ENCODE measurements around the gene IGHMBP2.
A peak's percentile ranks its signal among the peaks of the same experiment; 100 is the strongest.
"Not testable (repeated sequence)": the region's sequence is repeated elsewhere in the genome, so short reads cannot be mapped to it uniquely, and the experiment has no call there.

IGHMBP2 gene

DNA sequence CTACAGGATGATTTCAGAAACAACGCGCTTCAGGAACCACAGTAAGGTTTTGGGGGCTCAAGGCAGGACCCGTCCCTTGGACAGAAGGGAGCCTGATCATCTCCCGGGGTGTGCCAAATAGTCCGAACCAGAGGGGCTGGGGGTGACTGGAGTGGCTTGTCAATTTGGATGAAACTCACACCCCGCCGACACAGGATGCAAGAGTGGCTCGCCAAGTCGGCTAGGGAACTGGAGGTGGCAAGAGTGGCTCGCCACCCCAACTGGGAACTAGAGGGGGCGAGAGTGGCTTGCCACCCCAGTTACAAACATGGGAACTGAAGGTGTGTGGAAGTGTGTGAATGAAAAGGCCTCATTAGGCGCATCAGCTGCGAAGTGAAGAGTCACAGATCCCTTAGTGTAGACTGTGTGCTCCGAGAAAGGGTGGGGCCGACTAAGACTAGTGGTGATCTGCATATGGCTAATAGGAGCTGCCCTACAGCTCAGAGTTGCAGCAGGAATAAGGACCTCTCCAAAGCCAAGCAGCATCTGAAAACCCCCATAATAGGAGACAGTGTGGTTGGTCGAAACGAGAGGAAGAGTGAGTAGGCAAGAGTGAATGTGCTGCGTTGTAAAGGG lies 35.4 kb upstream of the IGHMBP2 start:
- no peak overlapping the region for H3K4me3 ChIP-seq (ENCODE audit: low read depth in 1 of 2, low read length in 2 of 2)
- H3K9me3 ChIP-seq (ENCODE audit: control insufficient read depth in 1 of 2, low read length in 2 of 2): peaks cover 0 to 7% of the 10 kb centered on the region in 2 donors
- no peaks in the 10 kb centered on the region for H3K36me3 ChIP-seq (ENCODE audit: control insufficient read depth in 1 of 2, insufficient read depth in 2 of 2, low read length in 2 of 2)
- peaks cover 3 to 18% of the 10 kb centered on the region in 2 donors for H3K4me1 ChIP-seq (ENCODE audit: control insufficient read depth in 1 of 2, insufficient read depth in 2 of 2, low read length in 2 of 2)
- no peak overlapping the region for H3K27ac ChIP-seq (ENCODE audit: low read length)
- no peaks in the 10 kb centered on the region for H3K27me3 ChIP-seq (ENCODE audit: low read depth, low read length)

DNA sequence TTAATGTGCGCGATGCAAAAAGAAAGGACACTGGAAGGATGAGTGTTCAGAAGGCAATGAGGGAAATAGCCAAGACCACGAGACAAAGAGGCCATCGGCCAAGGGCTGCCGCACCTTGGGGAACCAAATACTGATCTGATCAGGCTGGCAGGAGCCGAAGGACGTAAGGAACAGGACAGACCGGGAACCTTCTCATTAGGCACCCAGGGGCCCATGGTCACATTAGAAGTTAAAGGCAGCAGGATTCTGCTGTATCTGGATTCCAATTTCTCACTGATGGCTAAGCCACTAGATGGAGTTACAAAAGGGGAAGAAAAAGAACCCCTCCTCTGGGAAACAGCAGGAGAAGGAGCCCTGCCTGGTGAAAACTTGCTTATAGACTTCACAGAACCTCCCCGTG lies 33.2 kb upstream of the IGHMBP2 start:
- peaks cover 3 to 18% of the 10 kb centered on the region in 2 donors for H3K4me1 ChIP-seq (ENCODE audit: control insufficient read depth in 1 of 2, insufficient read depth in 2 of 2, low read length in 2 of 2)
- H3K27me3 ChIP-seq (ENCODE audit: low read depth, low read length): no peaks in the 10 kb centered on the region
- H3K27ac ChIP-seq (ENCODE audit: low read length): no peak overlapping the region
- H3K4me3 ChIP-seq (ENCODE audit: low read depth in 1 of 2, low read length in 2 of 2): peak overlapping the region; percentile 56 to 68
- no peaks in the 10 kb centered on the region for H3K9me3 ChIP-seq (ENCODE audit: control insufficient read depth in 1 of 2, low read length in 2 of 2)
- H3K36me3 ChIP-seq (ENCODE audit: control insufficient read depth in 1 of 2, insufficient read depth in 2 of 2, low read length in 2 of 2): no peaks in the 10 kb centered on the region

DNA sequence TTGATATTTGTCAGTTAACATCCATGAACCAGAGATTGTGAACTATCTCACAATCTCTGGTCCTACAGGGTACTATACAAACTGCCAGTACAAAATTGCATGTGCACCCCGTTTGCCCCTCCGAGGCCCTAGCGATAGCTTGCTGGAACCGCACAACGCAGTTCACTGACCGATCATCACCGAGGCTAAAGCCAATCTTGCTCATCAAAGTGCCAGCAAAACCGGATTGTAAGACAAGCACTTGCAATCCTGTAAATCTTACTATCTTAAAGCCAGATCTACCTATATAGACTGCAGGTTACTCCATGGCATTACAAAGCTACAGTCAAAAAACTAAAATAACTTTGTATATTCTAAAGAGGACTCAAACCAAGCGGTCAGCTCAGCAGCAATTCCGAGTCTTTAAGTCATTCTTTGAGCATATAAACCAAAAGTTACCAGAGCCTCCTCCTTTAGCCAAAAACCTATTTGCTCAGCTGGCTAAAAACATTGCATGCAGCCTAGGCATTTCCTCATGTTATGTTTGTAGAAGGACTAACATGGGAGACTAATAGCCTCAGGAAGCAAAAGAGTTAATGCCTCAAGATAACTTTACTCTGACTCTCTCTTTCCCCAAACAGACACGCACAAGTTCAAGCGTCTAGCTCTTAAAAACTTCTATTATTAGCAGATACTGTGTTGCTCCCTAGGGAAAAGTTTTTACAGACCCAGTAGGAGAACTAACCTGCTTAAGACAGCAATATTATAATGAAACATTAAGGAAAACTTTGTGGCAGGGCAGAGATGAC lies 31.3 kb upstream of the IGHMBP2 start:
- no peaks in the 10 kb centered on the region for H3K9me3 ChIP-seq (ENCODE audit: control insufficient read depth in 1 of 2, low read length in 2 of 2)

DNA sequence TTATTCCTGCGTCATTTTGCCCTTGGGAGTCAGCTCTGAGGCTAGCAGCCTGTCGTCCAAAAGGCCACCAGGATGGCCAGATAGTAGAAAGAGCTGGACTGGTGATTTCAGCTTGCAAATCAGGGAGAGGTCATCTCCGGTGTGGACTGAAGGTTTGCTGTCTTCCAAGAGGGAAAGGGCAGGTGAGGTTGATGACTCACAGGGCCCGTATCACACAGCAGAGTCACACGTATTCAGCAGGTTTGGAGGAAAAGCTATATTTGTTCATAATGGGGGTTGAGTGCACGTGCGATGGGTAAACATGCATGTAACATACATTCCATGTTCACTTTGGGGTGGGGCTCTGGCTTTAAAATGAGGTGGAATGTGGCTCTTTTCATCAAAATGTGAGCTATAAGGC lies 25.7 kb upstream of the IGHMBP2 start:
- Histone ChIP-seq H3K4me1 (ENCODE audit: control insufficient read depth in 1 of 2, insufficient read depth in 2 of 2, low read length in 2 of 2) (peaks cover 0 to 2% of the 10 kb centered on the region in 2 donors), H3K9me3 (ENCODE audit: control insufficient read depth in 1 of 2, low read length in 2 of 2) (no peaks in the 10 kb centered on the region), H3K27me3 (ENCODE audit: low read depth, low read length) (no peaks in the 10 kb centered on the region), H3K27ac (ENCODE audit: low read length) (no peak overlapping the region), H3K36me3 (ENCODE audit: control insufficient read depth in 1 of 2, insufficient read depth in 2 of 2, low read length in 2 of 2) (no peaks in the 10 kb centered on the region), H3K4me3 (ENCODE audit: low read depth in 1 of 2, low read length in 2 of 2) (no peak overlapping the region)

More for the DNA sequence above, 31.3 kb upstream of the IGHMBP2 start:
- Histone ChIP-seq H3K27me3 (ENCODE audit: low read depth, low read length) (no peaks in the 10 kb centered on the region), H3K4me3 (ENCODE audit: low read depth in 1 of 2, low read length in 2 of 2) (no peak overlapping the region), H3K36me3 (ENCODE audit: control insufficient read depth in 1 of 2, insufficient read depth in 2 of 2, low read length in 2 of 2) (no peaks in the 10 kb centered on the region), H3K4me1 (ENCODE audit: control insufficient read depth in 1 of 2, insufficient read depth in 2 of 2, low read length in 2 of 2) (peaks cover 3 to 18% of the 10 kb centered on the region in 2 donors), H3K27ac (ENCODE audit: low read length) (no peak overlapping the region)

DNA sequence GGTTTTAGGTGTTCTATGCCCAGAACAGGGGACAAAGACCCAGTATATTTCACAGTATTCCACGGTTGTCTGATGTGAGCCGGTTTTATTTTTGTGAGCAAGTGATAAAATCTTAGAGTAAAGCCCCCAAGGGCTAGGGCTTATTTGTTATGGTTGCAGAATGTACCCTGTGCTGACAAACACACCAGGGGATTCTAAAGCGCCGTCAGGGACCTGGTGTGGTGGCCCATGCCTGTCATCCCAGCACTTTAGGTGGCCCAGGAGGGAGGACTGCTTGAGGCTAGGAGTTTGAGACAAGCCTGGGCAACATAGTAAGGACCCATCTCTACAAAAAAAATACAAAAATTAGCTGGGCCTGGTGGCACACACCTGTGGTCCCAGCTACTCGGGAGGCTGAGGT lies 22.8 kb upstream of the IGHMBP2 start:
- Histone ChIP-seq H3K27me3 (ENCODE audit: low read depth, low read length) (no peaks in the 10 kb centered on the region), H3K36me3 (ENCODE audit: control insufficient read depth in 1 of 2, insufficient read depth in 2 of 2, low read length in 2 of 2) (no peaks in the 10 kb centered on the region), H3K4me3 (ENCODE audit: low read depth in 1 of 2, low read length in 2 of 2) (no peak overlapping the region), H3K4me1 (ENCODE audit: control insufficient read depth in 1 of 2, insufficient read depth in 2 of 2, low read length in 2 of 2) (no peaks in the 10 kb centered on the region), H3K27ac (ENCODE audit: low read length) (no peak overlapping the region), H3K9me3 (ENCODE audit: control insufficient read depth in 1 of 2, low read length in 2 of 2) (no peaks in the 10 kb centered on the region)

DNA sequence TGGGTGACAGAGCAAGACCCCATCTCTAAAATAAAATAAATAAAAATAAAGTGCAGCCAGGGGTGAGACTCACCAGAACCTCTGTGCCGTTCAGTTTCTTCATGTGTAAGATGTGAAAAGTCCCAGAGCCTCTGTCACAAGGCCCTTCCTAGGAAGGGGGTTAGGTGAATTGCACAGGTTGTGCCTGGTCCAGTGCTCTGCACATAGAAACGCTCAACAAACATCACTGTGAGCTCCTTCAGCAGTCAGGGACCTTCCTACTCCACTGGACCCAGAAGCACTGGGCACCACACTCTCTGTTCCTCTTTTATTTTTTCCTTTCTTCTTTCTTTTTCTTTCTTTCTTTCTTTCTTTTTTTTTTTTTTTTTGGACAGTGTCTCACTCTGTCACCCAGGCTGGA lies 22.4 kb upstream of the IGHMBP2 start:
- Histone ChIP-seq H3K4me1 (ENCODE audit: control insufficient read depth in 1 of 2, insufficient read depth in 2 of 2, low read length in 2 of 2) (no peaks in the 10 kb centered on the region), H3K9me3 (ENCODE audit: control insufficient read depth in 1 of 2, low read length in 2 of 2) (no peaks in the 10 kb centered on the region), H3K4me3 (ENCODE audit: low read depth in 1 of 2, low read length in 2 of 2) (no peak overlapping the region), H3K27ac (ENCODE audit: low read length) (no peak overlapping the region), H3K36me3 (ENCODE audit: control insufficient read depth in 1 of 2, insufficient read depth in 2 of 2, low read length in 2 of 2) (no peaks in the 10 kb centered on the region), H3K27me3 (ENCODE audit: low read depth, low read length) (no peaks in the 10 kb centered on the region)

DNA sequence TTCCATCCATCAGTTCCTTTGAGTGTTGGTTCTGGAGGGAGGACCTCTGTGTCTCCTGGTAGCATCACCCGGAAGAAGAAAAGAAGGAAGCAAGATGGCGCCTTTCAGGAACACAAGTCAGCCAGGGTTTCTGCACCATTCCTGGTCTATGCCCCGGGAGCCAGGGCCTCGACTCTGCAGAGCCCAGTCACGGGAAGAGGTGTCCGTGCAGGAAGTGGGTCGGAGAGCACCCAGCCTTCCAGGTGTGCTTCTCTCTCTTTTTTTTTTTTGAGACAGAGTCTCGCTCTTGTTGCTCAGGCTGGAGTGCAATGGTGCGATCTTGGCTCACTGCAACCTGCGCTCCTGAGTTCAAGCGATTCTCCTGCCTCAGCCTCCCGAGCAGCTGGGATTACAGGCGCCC lies 21.3 kb upstream of the IGHMBP2 start:
- no peaks in the 10 kb centered on the region for H3K27me3 ChIP-seq (ENCODE audit: low read depth, low read length)
- no peak overlapping the region for H3K27ac ChIP-seq (ENCODE audit: low read length)
- no peaks in the 10 kb centered on the region for H3K36me3 ChIP-seq (ENCODE audit: control insufficient read depth in 1 of 2, insufficient read depth in 2 of 2, low read length in 2 of 2)
- H3K9me3 ChIP-seq (ENCODE audit: control insufficient read depth in 1 of 2, low read length in 2 of 2): no peaks in the 10 kb centered on the region
- H3K4me1 ChIP-seq (ENCODE audit: control insufficient read depth in 1 of 2, insufficient read depth in 2 of 2, low read length in 2 of 2): no peaks in the 10 kb centered on the region
- no peak overlapping the region for H3K4me3 ChIP-seq (ENCODE audit: low read depth in 1 of 2, low read length in 2 of 2)

DNA sequence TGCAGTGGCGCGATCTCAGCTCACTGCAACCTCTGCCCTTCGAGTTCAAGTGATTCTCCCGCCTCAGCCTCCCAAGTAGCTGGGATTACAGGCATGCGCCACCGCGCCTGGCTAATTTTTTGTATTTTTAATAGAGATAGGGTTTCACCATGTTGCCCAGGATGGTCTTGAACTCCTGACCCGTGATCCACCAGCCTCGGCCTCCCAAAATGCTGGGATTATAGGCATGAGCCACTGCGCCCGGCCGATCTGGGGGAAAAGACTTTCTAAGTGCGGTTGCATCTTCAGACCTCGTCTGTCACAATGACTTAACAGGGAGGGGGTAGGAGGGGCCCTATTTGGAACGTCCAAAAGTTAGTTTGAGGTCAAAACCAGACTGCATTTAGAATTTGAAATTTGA lies 18.9 kb upstream of the IGHMBP2 start:
- not testable (repeated sequence) for H3K36me3 ChIP-seq (ENCODE audit: control insufficient read depth in 1 of 2, insufficient read depth in 2 of 2, low read length in 2 of 2); H3K27ac ChIP-seq (ENCODE audit: low read length); H3K9me3 ChIP-seq (ENCODE audit: control insufficient read depth in 1 of 2, low read length in 2 of 2); H3K27me3 ChIP-seq (ENCODE audit: low read depth, low read length); H3K4me1 ChIP-seq (ENCODE audit: control insufficient read depth in 1 of 2, insufficient read depth in 2 of 2, low read length in 2 of 2); H3K4me3 ChIP-seq (ENCODE audit: low read depth in 1 of 2, low read length in 2 of 2)

DNA sequence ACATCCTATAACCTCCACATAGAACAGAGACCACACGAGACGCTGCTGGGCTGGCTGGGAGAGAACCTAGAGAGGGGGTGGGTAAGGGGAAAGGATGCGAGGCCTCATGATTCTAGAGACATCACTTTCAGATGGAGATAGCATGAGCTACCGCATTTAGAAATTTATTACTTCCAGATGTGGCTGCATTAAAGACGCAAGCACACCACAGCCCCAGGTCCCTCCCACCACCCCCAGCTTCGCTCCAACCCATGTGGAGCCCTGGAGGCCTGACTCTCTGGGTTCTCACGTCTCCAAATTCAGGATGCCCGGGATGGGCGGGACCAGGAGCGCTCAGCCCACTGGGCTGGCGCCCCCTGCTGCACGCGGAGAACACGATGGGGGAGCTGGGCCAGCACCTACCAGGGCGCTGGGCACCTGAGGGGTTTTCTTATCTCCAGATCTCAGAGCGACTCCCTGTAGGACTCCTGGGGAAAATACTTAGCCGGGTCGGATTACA lies 13.7 kb upstream of the IGHMBP2 start:
- Histone ChIP-seq H3K36me3 (ENCODE audit: control insufficient read depth in 1 of 2, insufficient read depth in 2 of 2, low read length in 2 of 2) (peaks cover 23 to 36% of the 10 kb centered on the region in 2 donors), H3K4me1 (ENCODE audit: control insufficient read depth in 1 of 2, insufficient read depth in 2 of 2, low read length in 2 of 2) (peaks cover 4 to 19% of the 10 kb centered on the region in 2 donors), H3K9me3 (ENCODE audit: control insufficient read depth in 1 of 2, low read length in 2 of 2) (no peaks in the 10 kb centered on the region), H3K4me3 (ENCODE audit: low read depth in 1 of 2, low read length in 2 of 2) (no peak overlapping the region), H3K27me3 (ENCODE audit: low read depth, low read length) (no peaks in the 10 kb centered on the region), H3K27ac (ENCODE audit: low read length) (no peak overlapping the region)

DNA sequence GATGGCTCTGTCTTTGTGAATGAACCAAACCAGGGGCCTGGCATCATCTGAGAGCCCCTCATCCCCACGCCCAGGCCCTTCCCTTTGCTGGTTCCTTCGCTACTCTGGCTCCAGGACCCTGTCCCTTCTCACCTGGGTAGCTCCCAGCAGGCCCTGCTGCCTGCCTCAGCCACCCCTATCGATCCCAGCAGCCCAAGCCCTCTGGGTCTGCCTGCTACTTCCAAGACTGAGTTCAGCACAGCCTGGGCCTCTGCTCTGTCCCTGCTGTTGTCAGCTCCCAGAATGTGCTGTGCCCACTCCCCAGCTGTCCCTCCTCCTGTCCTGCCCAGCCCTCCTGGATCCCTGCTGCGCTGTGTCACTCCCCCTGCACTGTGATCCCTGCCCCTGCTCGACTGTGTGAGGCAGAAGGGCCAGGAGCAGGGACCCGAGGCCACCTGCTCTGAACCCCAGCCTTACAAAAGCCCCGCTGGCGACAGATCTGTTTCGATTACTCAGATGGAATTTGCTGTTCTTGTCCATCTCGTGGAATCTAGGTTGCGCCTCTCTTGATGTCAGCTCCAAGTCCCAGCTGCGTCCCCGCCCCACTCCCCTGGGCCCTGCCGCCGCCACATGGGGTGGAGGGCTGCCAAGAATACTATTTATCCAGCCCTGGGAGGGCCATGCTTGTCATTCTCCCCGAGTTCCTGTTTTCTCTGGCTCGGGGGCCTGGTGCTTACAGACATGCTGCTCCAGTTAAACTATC lies 13.0 kb upstream of the IGHMBP2 start:
- Histone ChIP-seq H3K4me3 (ENCODE audit: low read depth in 1 of 2, low read length in 2 of 2) (no peak overlapping the region), H3K27me3 (ENCODE audit: low read depth, low read length) (no peaks in the 10 kb centered on the region), H3K9me3 (ENCODE audit: control insufficient read depth in 1 of 2, low read length in 2 of 2) (no peaks in the 10 kb centered on the region), H3K27ac (ENCODE audit: low read length) (no peak overlapping the region), H3K36me3 (ENCODE audit: control insufficient read depth in 1 of 2, insufficient read depth in 2 of 2, low read length in 2 of 2) (peaks cover 24 to 42% of the 10 kb centered on the region in 2 donors), H3K4me1 (ENCODE audit: control insufficient read depth in 1 of 2, insufficient read depth in 2 of 2, low read length in 2 of 2) (peaks cover 4 to 19% of the 10 kb centered on the region in 2 donors)

DNA sequence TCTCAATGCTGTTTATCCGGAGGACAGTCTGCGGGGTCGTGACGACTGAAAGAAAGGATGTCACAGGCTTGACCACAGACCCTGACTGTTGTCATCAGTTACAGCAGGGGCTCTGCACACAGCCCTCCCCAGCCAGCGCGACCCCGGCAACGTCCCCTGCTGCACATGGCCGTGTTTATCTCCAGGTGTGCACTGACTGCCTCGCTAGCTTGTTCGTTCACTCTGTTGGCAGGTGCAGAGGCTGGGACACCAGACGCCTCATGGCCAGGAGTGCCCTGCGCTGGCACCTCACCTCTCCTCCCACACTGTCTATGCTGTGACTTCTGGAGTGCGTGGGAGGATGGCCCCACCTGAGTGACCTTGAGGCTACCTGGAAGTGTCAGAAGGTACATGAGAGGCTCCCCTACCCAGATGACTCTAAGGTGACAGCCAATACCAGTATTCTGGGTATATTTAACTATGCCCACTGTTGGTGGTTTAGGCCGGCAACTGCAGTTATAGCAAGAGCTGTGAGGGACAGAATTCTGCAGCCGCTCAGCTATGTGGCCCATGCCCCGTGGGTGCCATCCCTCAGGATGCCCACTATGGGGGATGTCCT lies 12.2 kb upstream of the IGHMBP2 start:
- Histone ChIP-seq H3K4me1 (ENCODE audit: control insufficient read depth in 1 of 2, insufficient read depth in 2 of 2, low read length in 2 of 2) (peaks cover 4 to 19% of the 10 kb centered on the region in 2 donors), H3K9me3 (ENCODE audit: control insufficient read depth in 1 of 2, low read length in 2 of 2) (no peaks in the 10 kb centered on the region), H3K27ac (ENCODE audit: low read length) (no peak overlapping the region), H3K4me3 (ENCODE audit: low read depth in 1 of 2, low read length in 2 of 2) (no peak overlapping the region), H3K36me3 (ENCODE audit: control insufficient read depth in 1 of 2, insufficient read depth in 2 of 2, low read length in 2 of 2) (peaks cover 32 to 50% of the 10 kb centered on the region in 2 donors), H3K27me3 (ENCODE audit: low read depth, low read length) (no peaks in the 10 kb centered on the region)
